Measurements from ENCODE around the gene NR3C2. TPM values are rescaled to one million over a fixed set of nuclear protein-coding genes. Genes with fewer than 3 reads are reported as not detected.

Gene NR3C2
- polyA plus RNA-seq, 1 experiment: 0.14 TPM

- H3K4me3 ChIP-seq (ENCODE audit: low read depth, low read length): no peak overlapping the region
- TF ChIP-seq CTCF (IDR thresholded peaks at IDR 0.05; ENCODE audit: low read depth, low read length): no peak
- H3K27me3 ChIP-seq (ENCODE audit: control insufficient read depth, insufficient read depth, low read length): no peaks in the 10 kb centered on the region
- no peak overlapping the region for H3K27ac ChIP-seq (ENCODE audit: low read depth, low read length)
- ChIA-PET CTCF (no interaction called here), POLR2A (no interaction called here)
- DNase-seq (ENCODE audit: low read depth, low spot score): no peak
- H3K9me3 ChIP-seq (ENCODE audit: control insufficient read depth, insufficient read depth, low read length): no peaks in the 10 kb centered on the region
Measured at GRCh38 chr4:148395771-148396170, 46.4 kb downstream of the NR3C2 start.

- TF ChIP-seq CTCF (IDR thresholded peaks at IDR 0.05; ENCODE audit: low read depth, low read length): no peak
- POLR2A ChIA-PET: no interaction called here
- H3K27me3 ChIP-seq (ENCODE audit: control insufficient read depth, insufficient read depth, low read length): no peaks in the 10 kb centered on the region
- DNase-seq (ENCODE audit: low read depth, low spot score): no peak
- no peak overlapping the region for H3K4me3 ChIP-seq (ENCODE audit: low read depth, low read length)
- H3K27ac ChIP-seq (ENCODE audit: low read depth, low read length): no peak overlapping the region
- H3K9me3 ChIP-seq (ENCODE audit: control insufficient read depth, insufficient read depth, low read length): no peaks in the 10 kb centered on the region
- CTCF ChIA-PET: no interaction called here
Measured at GRCh38 chr4:148391056-148391455, 51.2 kb downstream of the NR3C2 start.

- no peak for TF ChIP-seq CTCF (IDR thresholded peaks at IDR 0.05; ENCODE audit: low read depth, low read length)
- Histone ChIP-seq H3K9me3 (ENCODE audit: control insufficient read depth, insufficient read depth, low read length) (no peaks in the 10 kb centered on the region), H3K4me3 (ENCODE audit: low read depth, low read length) (no peak overlapping the region), H3K27me3 (ENCODE audit: control insufficient read depth, insufficient read depth, low read length) (no peaks in the 10 kb centered on the region), H3K27ac (ENCODE audit: low read depth, low read length) (no peak overlapping the region)
- ChIA-PET POLR2A (no interaction called here), CTCF (no interaction called here)
- no peak for DNase-seq (ENCODE audit: low read depth, low spot score)
Measured at GRCh38 chr4:148390311-148390710, 51.9 kb downstream of the NR3C2 start.

- ChIA-PET POLR2A (no interaction called here), CTCF (no interaction called here)
- Histone ChIP-seq H3K27me3 (ENCODE audit: control insufficient read depth, insufficient read depth, low read length) (no peaks in the 10 kb centered on the region), H3K27ac (ENCODE audit: low read depth, low read length) (no peak overlapping the region), H3K4me3 (ENCODE audit: low read depth, low read length) (no peak overlapping the region), H3K9me3 (ENCODE audit: control insufficient read depth, insufficient read depth, low read length) (no peaks in the 10 kb centered on the region)
- no peak for TF ChIP-seq CTCF (IDR thresholded peaks at IDR 0.05; ENCODE audit: low read depth, low read length)
- no peak for DNase-seq (ENCODE audit: low read depth, low spot score)
Measured at GRCh38 chr4:148380291-148380690, 61.9 kb downstream of the NR3C2 start.

DNA sequence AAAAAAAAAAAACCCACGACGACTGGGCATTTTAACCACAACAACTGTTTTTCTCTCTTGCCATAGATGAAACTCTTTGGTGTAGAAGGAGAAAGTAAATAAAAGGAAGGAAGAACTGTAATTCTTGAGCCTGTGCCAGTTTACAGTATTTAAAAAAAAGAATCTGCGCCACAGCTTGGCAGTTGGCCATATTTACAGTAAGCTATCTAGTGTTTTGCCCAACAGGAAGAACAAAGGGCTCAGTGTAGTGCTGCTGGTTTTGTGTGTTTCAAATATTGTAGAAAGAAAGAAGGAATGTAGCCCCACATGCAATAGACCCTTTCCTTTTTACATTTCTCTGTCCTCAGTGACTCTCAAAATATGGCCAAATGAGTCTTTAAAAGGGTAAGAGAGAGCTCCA, 66.1 kb downstream of the NR3C2 start:
- Histone ChIP-seq H3K4me3 (ENCODE audit: low read depth, low read length) (no peak overlapping the region), H3K27ac (ENCODE audit: low read depth, low read length) (no peak overlapping the region), H3K27me3 (ENCODE audit: control insufficient read depth, insufficient read depth, low read length) (no peaks in the 10 kb centered on the region), H3K9me3 (ENCODE audit: control insufficient read depth, insufficient read depth, low read length) (no peaks in the 10 kb centered on the region)
- no peak for TF ChIP-seq CTCF (IDR thresholded peaks at IDR 0.05; ENCODE audit: low read depth, low read length)
- DNase-seq (ENCODE audit: low read depth, low spot score): no peak
- ChIA-PET POLR2A (no interaction called here), CTCF (no interaction called here)

Measured in AG04450 (cell line).